Esophagus muscularis mucosa (tissue), 4 donors: ENCODE measurements around the gene CTNNA2.

Experiments
- CTCF ChIP-seq, 3 experiments: fragments of 200-600 bp in 2 of 3; fragments of 450-650 bp in 1 of 3; sonication (generic) in 2 of 3; IDR thresholded peaks; one replicate each; pipeline ENCODE4 v1.5.1; 2017 to 2019; ENCODE audit warnings: antibody characterized with exemption in 3 of 3, mild to moderate bottlenecking in 2 of 3, moderate library complexity in 1 of 3
- EP300 ChIP-seq: sonication (generic); formaldehyde crosslinking; IDR thresholded peaks from one replicate; pipeline ENCODE4 v1.6.1; 2017; ENCODE audit warnings: antibody characterized with exemption
- POLR2A ChIP-seq: fragments of 450-650 bp; IDR thresholded peaks from one replicate; pipeline ENCODE4 v1.6.1; 2017; ENCODE audit warnings: antibody characterized with exemption, moderate library complexity, mild to moderate bottlenecking, low read depth
- POLR2AphosphoS5 ChIP-seq, 2 donors: sonication (generic); formaldehyde crosslinking; IDR thresholded peaks; one replicate each; pipeline ENCODE4 v1.6.1; 2017; ENCODE audit warnings: antibody characterized with exemption in 2 of 2

GRCh38 chr2:80059447-80059846 lies 546.6 kb downstream of the CTNNA2 start:
- TF ChIP-seq POLR2AphosphoS5 (IDR thresholded peaks at IDR 0.05) (no peak), CTCF (IDR thresholded peaks at IDR 0.05) (no peak), EP300 (no peak), POLR2A (no peak)
